OCI-LY1 (cell line): ENCODE measurements around the gene RAB40B.

ENCODE experiments used
- H2AFZ ChIP-seq: fragments of 200-600 bp; sonication (generic), shearing (Covaris generic); 2 replicates; pipeline ENCODE4 v1.6.0; 2014; ENCODE audit warnings: antibody characterized with exemption, mild to moderate bottlenecking, low read length
- H3F3A ChIP-seq: fragments of 200-600 bp; sonication (generic), shearing (Covaris generic); 2 replicates; pipeline ENCODE4 v1.6.0; 2014; ENCODE audit warnings: mild to moderate bottlenecking, antibody characterized with exemption, low read length, moderate library complexity; ENCODE audit not compliant: insufficient read depth
- H3K27ac ChIP-seq: fragments of 200-600 bp; sonication (generic); 2 replicates; pipeline ENCODE4 v1.5.1; 2014; ENCODE audit warnings: low read length, mixed run types, mild to moderate bottlenecking, low read depth; ENCODE audit not compliant: poor library complexity, severe bottlenecking
- H3K27me3 ChIP-seq: fragments of 200-600 bp; sonication (generic); 2 replicates; pipeline ENCODE4 v1.6.0; 2014; ENCODE audit warnings: antibody characterized with exemption, mild to moderate bottlenecking, low read length, moderate library complexity; ENCODE audit not compliant: insufficient read depth
- H3K36me3 ChIP-seq: fragments of 200-600 bp; sonication (generic); 2 replicates; pipeline ENCODE4 v1.6.1; 2014; ENCODE audit warnings: mild to moderate bottlenecking, antibody characterized with exemption, low read length, moderate library complexity, mixed read lengths; ENCODE audit not compliant: insufficient read depth
- H3K4me1 ChIP-seq: fragments of 200-600 bp; sonication (generic); 2 replicates; pipeline ENCODE4 v1.5.1; 2014; ENCODE audit warnings: mild to moderate bottlenecking, low read length, moderate library complexity; ENCODE audit not compliant: insufficient read depth, severe bottlenecking
- H3K4me2 ChIP-seq: fragments of 200-600 bp; sonication (generic), shearing (Covaris generic); 2 replicates; pipeline ENCODE4 v1.6.1; 2014; ENCODE audit warnings: low read length
- H3K4me3 ChIP-seq: fragments of 200-600 bp; sonication (generic); 2 replicates; pipeline ENCODE4 v1.5.1; 2014; ENCODE audit warnings: low read length, low read depth, mild to moderate bottlenecking, mixed read lengths; ENCODE audit not compliant: poor library complexity, severe bottlenecking
- H3K79me2 ChIP-seq: fragments of 200-600 bp; shearing (Covaris generic); 2 replicates; pipeline ENCODE4 v1.6.1; 2016; ENCODE audit warnings: mixed run types, low read length, mixed read lengths; ENCODE audit not compliant: insufficient read depth
- H3K9ac ChIP-seq: fragments of 200-600 bp; sonication (generic), shearing (Covaris generic); 2 replicates; pipeline ENCODE4 v1.6.1; 2014; ENCODE audit warnings: mild to moderate bottlenecking, low read length, mixed read lengths
- H3K9me2 ChIP-seq: fragments of 200-600 bp; sonication (generic), shearing (Covaris generic); 2 replicates; pipeline ENCODE4 v1.6.1; 2014; ENCODE audit warnings: low read depth, mild to moderate bottlenecking, low read length, mixed read lengths
- H3K9me3 ChIP-seq: fragments of 200-600 bp; shearing (Covaris generic); 2 replicates; pipeline ENCODE4 v1.6.1; 2014; ENCODE audit warnings: low read length, mixed read lengths
- H4K20me1 ChIP-seq: fragments of 200-600 bp; sonication (generic), shearing (Covaris generic); 2 replicates; pipeline ENCODE4 v1.6.0; 2016; ENCODE audit warnings: mild to moderate bottlenecking, low read length; ENCODE audit not compliant: insufficient read depth
- EZH2 ChIP-seq: fragments of 200-600 bp; sonication (generic), shearing (Covaris generic); IDR thresholded peaks from 2 replicates; pipeline ENCODE4 v1.8.0; 2017; ENCODE audit warnings: borderline replicate concordance, mixed run types, mild to moderate bottlenecking, antibody characterized with exemption, low read length, moderate library complexity, mixed read lengths
- TF ChIP-seq, protein P1 (sequence below): fragments of 200-600 bp; sonication (generic), shearing (Covaris generic); IDR thresholded peaks from 2 replicates; pipeline ENCODE4 v1.5.1; 2017; ENCODE audit warnings: mild to moderate bottlenecking, antibody characterized with exemption, low read length, moderate library complexity, mixed read lengths

RAB40B gene

DNA sequence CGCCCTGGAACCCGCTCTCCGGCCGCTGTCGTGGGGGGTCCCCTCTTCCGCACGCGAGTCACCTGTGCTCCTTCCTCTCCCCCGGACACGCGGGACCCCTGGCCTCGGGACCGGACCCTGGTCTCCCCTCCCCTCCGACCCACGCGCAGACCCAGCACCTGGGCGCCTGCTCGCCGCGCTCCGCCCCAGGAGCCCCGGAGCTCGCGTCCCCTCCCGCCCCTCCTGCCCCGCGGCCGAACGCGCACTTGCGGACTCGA lies 762 bp downstream of the RAB40B start:
- peaks cover 3% of the 10 kb centered on the region; the same call in 1 of the 2 replicates for H3K27me3 ChIP-seq
- no peak overlapping the region for H2AFZ ChIP-seq
- H3F3A ChIP-seq = no peaks in the 10 kb centered on the region
- peaks cover 9% of the 10 kb centered on the region; the same call in 1 of the 2 replicates for H3K36me3 ChIP-seq
- no peak for TF ChIP-seq EZH2
- TF ChIP-seq, protein P1, sequence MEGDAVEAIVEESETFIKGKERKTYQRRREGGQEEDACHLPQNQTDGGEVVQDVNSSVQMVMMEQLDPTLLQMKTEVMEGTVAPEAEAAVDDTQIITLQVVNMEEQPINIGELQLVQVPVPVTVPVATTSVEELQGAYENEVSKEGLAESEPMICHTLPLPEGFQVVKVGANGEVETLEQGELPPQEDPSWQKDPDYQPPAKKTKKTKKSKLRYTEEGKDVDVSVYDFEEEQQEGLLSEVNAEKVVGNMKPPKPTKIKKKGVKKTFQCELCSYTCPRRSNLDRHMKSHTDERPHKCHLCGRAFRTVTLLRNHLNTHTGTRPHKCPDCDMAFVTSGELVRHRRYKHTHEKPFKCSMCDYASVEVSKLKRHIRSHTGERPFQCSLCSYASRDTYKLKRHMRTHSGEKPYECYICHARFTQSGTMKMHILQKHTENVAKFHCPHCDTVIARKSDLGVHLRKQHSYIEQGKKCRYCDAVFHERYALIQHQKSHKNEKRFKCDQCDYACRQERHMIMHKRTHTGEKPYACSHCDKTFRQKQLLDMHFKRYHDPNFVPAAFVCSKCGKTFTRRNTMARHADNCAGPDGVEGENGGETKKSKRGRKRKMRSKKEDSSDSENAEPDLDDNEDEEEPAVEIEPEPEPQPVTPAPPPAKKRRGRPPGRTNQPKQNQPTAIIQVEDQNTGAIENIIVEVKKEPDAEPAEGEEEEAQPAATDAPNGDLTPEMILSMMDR = no peak
- H4K20me1 ChIP-seq = no peaks in the 10 kb centered on the region
- H3K4me2 ChIP-seq = peak overlapping the region; percentile 76
- H3K4me1 ChIP-seq = peaks cover 9% of the 10 kb centered on the region
- H3K9me3 ChIP-seq = peaks cover 16% of the 10 kb centered on the region
- no peaks in the 10 kb centered on the region for H3K79me2 ChIP-seq
- H3K9ac ChIP-seq = no peak overlapping the region
- peak overlapping the region; percentile 65 for H3K4me3 ChIP-seq
- H3K9me2 ChIP-seq = no peaks in the 10 kb centered on the region
- H3K27ac ChIP-seq = no peak overlapping the region

DNA sequence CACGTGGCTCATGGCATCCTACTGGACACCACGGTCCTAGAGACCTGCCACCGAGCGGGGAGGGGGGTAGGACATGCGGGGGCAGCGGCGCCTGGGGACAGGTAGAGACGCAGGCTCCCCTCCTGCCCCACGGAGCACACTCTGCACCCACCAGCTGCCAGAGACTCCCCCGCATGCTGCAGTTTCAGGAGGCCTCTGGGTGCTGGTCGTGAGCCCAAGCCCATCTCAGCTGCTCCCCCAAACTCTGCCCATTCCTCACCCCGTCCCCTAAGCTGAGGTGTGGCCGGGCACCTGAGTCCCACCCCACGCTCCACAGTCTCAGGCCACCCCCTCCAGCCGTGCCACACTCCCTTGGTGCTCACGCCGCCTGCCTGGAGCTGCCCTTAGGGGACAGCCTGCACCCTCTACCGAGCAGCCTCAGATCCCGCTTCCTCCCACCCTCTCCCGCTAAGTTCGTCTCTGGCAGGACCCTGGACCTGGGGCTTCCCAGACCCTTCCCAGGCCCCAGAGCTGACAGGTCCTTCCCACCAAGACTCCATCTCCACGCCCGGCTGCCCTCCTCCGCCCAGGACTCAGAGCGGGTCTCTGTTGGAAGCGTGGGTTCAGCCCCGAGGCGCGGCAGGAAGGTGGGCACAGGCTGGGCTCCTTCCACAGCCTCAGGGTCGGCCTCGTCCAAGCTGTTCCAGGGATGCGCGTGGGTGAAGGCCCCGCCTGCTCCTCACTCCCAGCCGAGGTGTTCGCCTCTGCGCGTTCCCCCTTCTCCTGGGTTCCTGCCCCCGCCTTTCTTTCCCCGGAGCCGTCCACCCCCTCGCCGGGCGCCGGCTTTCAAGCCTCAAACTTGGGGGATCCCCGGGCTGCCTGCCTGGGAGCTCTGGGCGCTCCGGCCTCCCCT lies 1.3 kb downstream of the RAB40B start:
- Histone ChIP-seq H3K36me3 (peaks cover 9% of the 10 kb centered on the region; the same call in 1 of the 2 replicates), H3K4me1 (peaks cover 9% of the 10 kb centered on the region), H3K4me2 (peak overlapping the region; percentile 76; the same call in 1 of the 2 replicates), H3K27ac (no peak overlapping the region), H3K79me2 (no peaks in the 10 kb centered on the region), H3F3A (no peaks in the 10 kb centered on the region), H4K20me1 (no peaks in the 10 kb centered on the region), H3K9me2 (no peaks in the 10 kb centered on the region), H3K4me3 (peak overlapping the region; percentile 65), H3K9ac (no peak overlapping the region), H3K9me3 (peaks cover 16% of the 10 kb centered on the region), H3K27me3 (peaks cover 3% of the 10 kb centered on the region; the same call in 1 of the 2 replicates), H2AFZ (no peak overlapping the region)
- no peak for TF ChIP-seq EZH2
- TF ChIP-seq, protein P1 = no peak

DNA sequence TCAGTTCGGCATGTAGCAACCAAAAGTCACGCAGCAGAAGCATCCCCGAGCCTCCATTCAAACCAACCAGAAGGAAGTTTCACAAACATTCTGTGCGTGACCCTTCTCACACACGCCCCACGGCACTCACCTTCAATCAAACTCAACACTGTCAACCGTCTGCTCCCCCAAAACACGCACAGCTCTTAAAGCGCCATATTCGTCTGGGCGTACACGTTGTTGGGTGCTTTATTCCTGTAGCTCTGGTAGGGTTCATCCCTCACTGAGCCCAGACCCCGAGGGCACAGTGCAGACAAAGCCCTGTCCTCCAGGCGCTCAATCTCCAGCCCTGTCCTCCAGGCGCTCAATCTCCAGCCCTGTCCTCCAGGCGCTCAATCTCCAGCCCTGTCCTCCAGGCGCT lies 2.2 kb downstream of the RAB40B start:
- H3K4me3 ChIP-seq = no peak overlapping the region
- H3K4me1 ChIP-seq = peaks cover 9% of the 10 kb centered on the region
- H3K27me3 ChIP-seq = peaks cover 3% of the 10 kb centered on the region; the same call in 1 of the 2 replicates
- H3K36me3 ChIP-seq = peaks cover 9% of the 10 kb centered on the region; the same call in 1 of the 2 replicates
- H3K9me3 ChIP-seq = peaks cover 16% of the 10 kb centered on the region
- H2AFZ ChIP-seq = no peak overlapping the region
- H4K20me1 ChIP-seq = no peaks in the 10 kb centered on the region
- H3F3A ChIP-seq = no peaks in the 10 kb centered on the region
- H3K9me2 ChIP-seq = no peaks in the 10 kb centered on the region
- TF ChIP-seq EZH2 = no peak
- TF ChIP-seq, protein P1 = no peak
- H3K27ac ChIP-seq = no peak overlapping the region
- no peak overlapping the region for H3K9ac ChIP-seq
- H3K4me2 ChIP-seq = no peak overlapping the region
- no peaks in the 10 kb centered on the region for H3K79me2 ChIP-seq
